ENCODE results near the gene DMD. TPM values are rescaled to one million over a fixed set of nuclear protein-coding genes. Genes with fewer than 3 reads are reported as not detected.

The DMD gene
- polyA plus RNA-seq, 1 donor from 2014 or later = 21.6 TPM

GRCh38 chrX:31706466-31706865 is 1504.9 kb downstream of the DMD start:
- H3K27ac ChIP-seq (ENCODE audit: low read length) = no peak overlapping the region
- H3F3A ChIP-seq (ENCODE audit: insufficient read depth, low read length, poor library complexity, severe bottlenecking) = no peaks in the 10 kb centered on the region
- H3K4me2 ChIP-seq (ENCODE audit: low read length) = no peak overlapping the region
- H3K4me3 ChIP-seq (ENCODE audit: low read length) = no peak overlapping the region
- no peaks in the 10 kb centered on the region for H3K79me2 ChIP-seq (replicated peaks; ENCODE audit: insufficient read depth, low read length)
- no peak overlapping the region for H3K9ac ChIP-seq (ENCODE audit: low read length)
- H2AFZ ChIP-seq (ENCODE audit: low read depth, low read length) = no peak overlapping the region
- H3K27me3 ChIP-seq (ENCODE audit: insufficient read depth, low read depth, low read length) = no peaks in the 10 kb centered on the region
- no peak for TF ChIP-seq POLR2AphosphoS5 (IDR thresholded peaks at IDR 0.05)
- TF ChIP-seq MXI1 (conservative IDR thresholded peaks at IDR 0.05; ENCODE audit: poor library complexity, severe bottlenecking) = no peak
- no peak for TF ChIP-seq EZH2 (IDR thresholded peaks at IDR 0.05; ENCODE audit: borderline replicate concordance, insufficient read depth, low read length, poor library complexity, severe bottlenecking)
- TF ChIP-seq, protein P1, sequence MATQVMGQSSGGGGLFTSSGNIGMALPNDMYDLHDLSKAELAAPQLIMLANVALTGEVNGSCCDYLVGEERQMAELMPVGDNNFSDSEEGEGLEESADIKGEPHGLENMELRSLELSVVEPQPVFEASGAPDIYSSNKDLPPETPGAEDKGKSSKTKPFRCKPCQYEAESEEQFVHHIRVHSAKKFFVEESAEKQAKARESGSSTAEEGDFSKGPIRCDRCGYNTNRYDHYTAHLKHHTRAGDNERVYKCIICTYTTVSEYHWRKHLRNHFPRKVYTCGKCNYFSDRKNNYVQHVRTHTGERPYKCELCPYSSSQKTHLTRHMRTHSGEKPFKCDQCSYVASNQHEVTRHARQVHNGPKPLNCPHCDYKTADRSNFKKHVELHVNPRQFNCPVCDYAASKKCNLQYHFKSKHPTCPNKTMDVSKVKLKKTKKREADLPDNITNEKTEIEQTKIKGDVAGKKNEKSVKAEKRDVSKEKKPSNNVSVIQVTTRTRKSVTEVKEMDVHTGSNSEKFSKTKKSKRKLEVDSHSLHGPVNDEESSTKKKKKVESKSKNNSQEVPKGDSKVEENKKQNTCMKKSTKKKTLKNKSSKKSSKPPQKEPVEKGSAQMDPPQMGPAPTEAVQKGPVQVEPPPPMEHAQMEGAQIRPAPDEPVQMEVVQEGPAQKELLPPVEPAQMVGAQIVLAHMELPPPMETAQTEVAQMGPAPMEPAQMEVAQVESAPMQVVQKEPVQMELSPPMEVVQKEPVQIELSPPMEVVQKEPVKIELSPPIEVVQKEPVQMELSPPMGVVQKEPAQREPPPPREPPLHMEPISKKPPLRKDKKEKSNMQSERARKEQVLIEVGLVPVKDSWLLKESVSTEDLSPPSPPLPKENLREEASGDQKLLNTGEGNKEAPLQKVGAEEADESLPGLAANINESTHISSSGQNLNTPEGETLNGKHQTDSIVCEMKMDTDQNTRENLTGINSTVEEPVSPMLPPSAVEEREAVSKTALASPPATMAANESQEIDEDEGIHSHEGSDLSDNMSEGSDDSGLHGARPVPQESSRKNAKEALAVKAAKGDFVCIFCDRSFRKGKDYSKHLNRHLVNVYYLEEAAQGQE (IDR thresholded peaks at IDR 0.05; ENCODE audit: borderline replicate concordance) = no peak
- no peak for TF ChIP-seq TAF1 (IDR thresholded peaks at IDR 0.05; ENCODE audit: low read depth)
- no peak for TF ChIP-seq RAD21 (conservative IDR thresholded peaks at IDR 0.05)
- no peak for TF ChIP-seq CTCF (IDR thresholded peaks at IDR 0.05; ENCODE audit: poor library complexity, severe bottlenecking)
- no peak for TF ChIP-seq EP300 (conservative IDR thresholded peaks at IDR 0.05; ENCODE audit: poor library complexity, severe bottlenecking)
- TF ChIP-seq SMC3 (conservative IDR thresholded peaks at IDR 0.05; ENCODE audit: poor library complexity) = no peak
- H3K9me2 ChIP-seq (ENCODE audit: insufficient read depth, low read length) = no peaks in the 10 kb centered on the region
- no peaks in the 10 kb centered on the region for H3K36me3 ChIP-seq (ENCODE audit: insufficient read depth, low read length)
- H3K9me3 ChIP-seq (ENCODE audit: low read length) = no peaks in the 10 kb centered on the region
- H4K20me1 ChIP-seq (ENCODE audit: insufficient read depth) = no peaks in the 10 kb centered on the region

- Histone ChIP-seq H3K36me3 (ENCODE audit: insufficient read depth, low read length) (no peaks in the 10 kb centered on the region), H3K27ac (ENCODE audit: low read length) (no peak overlapping the region)
Observed at GRCh38 chrX:31705816-31706215, 1505.5 kb downstream of the DMD start.

More at GRCh38 chrX:31705816-31706215, 1505.5 kb downstream of the DMD start:
- TF ChIP-seq EZH2 (IDR thresholded peaks at IDR 0.05; ENCODE audit: borderline replicate concordance, insufficient read depth, low read length, poor library complexity, severe bottlenecking) (no peak), RAD21 (conservative IDR thresholded peaks at IDR 0.05) (no peak), MXI1 (conservative IDR thresholded peaks at IDR 0.05; ENCODE audit: poor library complexity, severe bottlenecking) (no peak), POLR2AphosphoS5 (IDR thresholded peaks at IDR 0.05) (no peak)
- Histone ChIP-seq H3K9me2 (ENCODE audit: insufficient read depth, low read length) (no peaks in the 10 kb centered on the region), H3K79me2 (replicated peaks; ENCODE audit: insufficient read depth, low read length) (no peaks in the 10 kb centered on the region), H2AFZ (ENCODE audit: low read depth, low read length) (no peak overlapping the region), H3K4me3 (ENCODE audit: low read length) (no peak overlapping the region), H3F3A (ENCODE audit: insufficient read depth, low read length, poor library complexity, severe bottlenecking) (no peaks in the 10 kb centered on the region), H3K4me2 (ENCODE audit: low read length) (no peak overlapping the region), H3K9me3 (ENCODE audit: low read length) (no peaks in the 10 kb centered on the region), H4K20me1 (ENCODE audit: insufficient read depth) (no peaks in the 10 kb centered on the region), H3K9ac (ENCODE audit: low read length) (no peak overlapping the region), H3K27me3 (ENCODE audit: insufficient read depth, low read depth, low read length) (no peaks in the 10 kb centered on the region)
